CMK (cell line): ENCODE measurements around the gene SHISAL1.

ENCODE experiments used
- DNase-seq: peaks from one replicate; pipeline ENCODE4 v3.0.0-alpha.2; 2010; ENCODE audit warnings: low read depth

SHISAL1 gene

DNA sequence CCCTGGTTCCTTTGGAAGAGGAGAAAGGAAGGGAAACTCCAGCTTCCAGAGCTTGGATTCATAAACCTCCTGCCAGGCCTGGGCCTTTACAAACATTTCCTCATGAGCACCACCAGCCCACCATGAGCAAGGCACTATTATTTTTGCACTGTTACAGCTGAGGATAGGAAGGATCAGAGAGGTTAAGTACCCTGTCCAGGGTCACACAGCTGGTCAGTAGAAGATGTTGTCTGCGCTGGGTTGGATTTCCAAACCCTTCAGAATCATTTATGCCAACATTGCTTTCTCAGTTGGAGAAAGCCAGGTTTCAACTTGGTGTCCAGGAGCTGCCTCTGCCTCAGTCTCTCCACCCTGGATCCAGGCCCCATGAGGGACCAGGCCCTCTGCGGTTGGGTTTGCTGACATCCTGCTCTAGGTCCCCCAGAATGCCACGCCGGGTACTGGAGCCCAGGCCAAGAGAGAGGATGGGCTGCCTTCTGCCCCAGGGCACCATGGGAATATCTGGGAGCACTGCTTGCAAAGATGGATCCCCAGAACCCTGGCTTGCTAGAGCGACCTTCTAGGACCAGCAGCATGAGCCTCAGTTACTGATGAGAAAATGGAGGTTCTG lies 29.7 kb upstream of the SHISAL1 start:
- no peak for DNase-seq

DNA sequence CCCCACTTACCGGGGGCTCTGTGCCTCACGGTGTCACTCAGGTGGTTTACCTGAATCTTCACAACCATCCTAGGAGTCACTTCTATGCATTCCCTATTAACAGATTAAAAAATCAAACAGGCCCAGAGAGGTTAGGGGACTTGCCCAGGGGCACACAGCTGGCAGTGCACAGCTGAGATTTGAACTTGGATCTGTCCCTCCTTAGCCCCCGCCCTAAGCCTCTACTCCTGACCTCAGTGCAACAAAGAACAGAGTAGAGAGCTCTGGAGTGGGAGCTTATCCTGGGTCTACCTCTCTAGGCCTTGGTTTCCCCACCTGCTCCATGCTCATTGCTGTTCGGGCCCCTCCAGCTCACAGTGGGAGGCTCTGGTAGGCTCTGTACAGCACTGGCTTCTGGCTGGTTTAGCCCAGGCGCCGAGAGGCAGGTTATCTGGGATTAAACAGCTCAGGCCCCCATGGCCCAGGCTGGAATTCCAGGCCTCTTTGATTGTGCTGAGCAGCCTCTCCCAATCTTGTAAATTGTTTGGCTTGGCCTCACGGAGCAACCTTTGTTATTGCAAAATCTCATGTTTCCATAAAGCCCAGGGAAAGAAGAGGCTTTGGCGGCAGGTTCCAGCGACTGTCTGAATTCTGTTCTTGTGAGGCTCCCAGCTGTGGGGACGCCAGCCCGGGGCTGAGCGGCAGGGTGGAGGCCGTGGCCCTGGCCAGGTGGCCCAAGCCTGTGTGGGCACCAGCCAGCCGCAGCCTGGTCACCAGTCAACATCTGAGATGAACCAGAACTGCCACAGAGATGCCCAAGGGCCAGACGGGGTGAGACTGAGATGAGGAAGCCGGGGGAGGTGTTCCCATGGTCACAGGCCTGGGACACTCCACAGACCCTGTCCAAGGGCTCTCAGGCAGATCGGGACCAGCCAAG lies 28.9 kb upstream of the SHISAL1 start:
- DNase-seq = no peak

DNA sequence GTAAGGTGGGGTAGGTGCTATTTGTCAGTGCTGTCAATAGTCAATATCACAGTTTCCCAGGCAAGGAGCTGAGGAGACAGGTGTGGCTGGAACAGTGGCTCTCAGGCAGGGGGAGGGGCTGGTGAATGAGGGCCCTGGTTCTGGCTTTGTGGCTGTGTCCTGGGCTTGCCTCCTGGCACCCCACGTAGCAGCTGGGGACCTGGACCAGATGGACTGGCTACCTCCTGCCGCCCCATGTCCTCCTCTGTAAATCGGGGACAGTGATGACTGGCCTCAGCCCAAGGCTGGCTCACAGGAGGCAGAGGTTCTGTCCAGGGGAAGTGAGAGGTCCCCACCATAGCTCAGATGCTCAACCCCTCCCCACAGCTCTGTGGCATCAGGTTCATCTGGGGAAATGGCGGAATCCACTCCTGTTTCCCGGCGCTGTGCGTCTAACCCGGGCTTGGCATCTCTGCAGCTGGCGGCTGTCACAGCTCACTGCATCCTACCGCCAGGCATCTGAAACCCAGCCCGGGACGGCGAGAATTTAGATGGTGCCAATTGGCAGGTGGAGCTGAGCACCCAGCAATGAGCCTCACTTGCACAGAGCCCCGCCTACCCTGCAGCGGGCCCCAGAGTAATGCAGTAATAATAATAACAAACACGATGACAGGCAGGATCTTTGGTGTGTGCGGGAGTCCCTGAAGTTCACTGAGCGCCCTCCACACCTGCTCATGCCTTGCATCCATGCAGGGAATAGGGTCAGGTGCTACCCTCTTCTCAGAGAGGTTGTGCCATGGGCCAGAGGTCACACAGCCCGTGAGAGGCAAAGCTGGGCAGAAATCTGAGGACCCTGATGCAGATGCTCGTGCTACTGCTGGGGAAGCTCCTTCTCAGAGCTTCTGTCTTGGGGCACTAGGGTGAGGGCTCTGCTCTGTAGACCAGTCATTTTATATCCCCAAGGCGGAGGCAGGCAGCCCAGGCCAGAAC lies 27.8 kb upstream of the SHISAL1 start:
- DNase-seq = no peak

DNA sequence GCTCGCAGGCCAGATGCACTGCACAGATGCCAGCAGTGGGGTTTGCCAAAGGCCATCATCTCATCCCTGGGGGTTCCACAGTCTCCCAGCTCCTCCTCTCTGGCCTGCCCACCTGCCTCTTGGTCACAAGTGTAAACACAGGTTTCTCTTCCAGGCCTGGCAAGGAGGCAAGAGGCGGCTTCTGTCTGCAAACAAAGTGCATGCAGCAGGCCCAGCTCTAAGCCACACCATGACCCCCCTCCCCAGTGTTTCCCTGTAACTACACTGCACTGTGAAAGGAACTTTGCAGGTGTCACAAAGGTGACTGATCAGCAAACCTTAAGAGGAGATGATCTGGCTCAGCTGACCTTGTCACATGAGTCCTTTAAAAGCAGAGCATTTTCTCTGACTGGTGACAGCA lies 26.2 kb upstream of the SHISAL1 start:
- DNase-seq = no peak

DNA sequence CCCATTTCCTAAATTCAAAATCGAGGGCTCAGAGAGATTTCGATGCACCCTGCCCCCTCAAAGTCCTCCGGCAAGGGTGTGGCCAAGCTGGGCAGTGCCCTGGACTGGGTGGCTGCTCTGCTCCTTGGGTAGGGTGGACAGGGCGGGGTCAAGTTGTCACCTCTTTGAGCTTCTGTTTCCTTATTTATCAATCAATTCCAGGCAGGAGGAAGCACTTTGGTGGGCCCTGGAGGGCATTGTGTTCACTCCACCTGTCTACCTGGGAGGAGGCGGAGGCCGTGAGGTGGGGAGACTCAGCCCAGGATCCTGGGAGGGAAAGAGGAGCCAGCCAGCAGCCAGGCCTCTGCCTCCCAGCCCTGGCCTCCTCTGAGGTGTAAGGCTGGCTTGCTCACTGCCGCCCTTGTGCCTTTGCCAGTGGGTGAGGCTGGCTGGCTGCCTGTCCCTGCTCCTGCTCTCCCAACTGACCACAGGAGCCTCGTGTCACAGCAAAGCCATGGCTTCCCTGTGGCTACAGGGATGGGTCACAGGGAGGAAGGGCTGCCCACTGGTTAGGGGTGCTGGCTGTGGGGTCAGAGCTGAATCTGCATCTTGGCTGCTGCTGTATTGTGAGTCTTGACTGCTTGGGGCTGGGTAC lies 25.5 kb upstream of the SHISAL1 start:
- no peak for DNase-seq

DNA sequence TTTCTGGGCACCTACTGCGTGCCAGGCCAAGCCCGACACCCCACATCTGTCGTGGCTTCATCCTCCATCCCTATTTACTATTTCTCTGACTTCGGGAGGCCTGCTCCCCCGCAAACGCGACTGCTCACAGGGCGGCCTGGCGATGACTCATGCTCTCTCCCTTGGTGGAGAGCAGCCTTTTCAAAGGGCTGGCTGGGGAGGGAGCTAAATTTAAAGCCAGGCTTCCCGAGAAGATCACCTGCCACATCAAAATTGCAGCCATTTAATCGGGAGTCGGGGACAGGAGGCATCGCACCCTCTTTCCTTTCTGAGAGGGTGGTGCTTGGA lies 24.9 kb upstream of the SHISAL1 start:
- DNase-seq = no peak

GRCh38 chr22:44336962-44337677 lies 24.4 kb upstream of the SHISAL1 start:
- no peak for DNase-seq

GRCh38 chr22:44335903-44336803 lies 23.4 kb upstream of the SHISAL1 start:
- no peak for DNase-seq

DNA sequence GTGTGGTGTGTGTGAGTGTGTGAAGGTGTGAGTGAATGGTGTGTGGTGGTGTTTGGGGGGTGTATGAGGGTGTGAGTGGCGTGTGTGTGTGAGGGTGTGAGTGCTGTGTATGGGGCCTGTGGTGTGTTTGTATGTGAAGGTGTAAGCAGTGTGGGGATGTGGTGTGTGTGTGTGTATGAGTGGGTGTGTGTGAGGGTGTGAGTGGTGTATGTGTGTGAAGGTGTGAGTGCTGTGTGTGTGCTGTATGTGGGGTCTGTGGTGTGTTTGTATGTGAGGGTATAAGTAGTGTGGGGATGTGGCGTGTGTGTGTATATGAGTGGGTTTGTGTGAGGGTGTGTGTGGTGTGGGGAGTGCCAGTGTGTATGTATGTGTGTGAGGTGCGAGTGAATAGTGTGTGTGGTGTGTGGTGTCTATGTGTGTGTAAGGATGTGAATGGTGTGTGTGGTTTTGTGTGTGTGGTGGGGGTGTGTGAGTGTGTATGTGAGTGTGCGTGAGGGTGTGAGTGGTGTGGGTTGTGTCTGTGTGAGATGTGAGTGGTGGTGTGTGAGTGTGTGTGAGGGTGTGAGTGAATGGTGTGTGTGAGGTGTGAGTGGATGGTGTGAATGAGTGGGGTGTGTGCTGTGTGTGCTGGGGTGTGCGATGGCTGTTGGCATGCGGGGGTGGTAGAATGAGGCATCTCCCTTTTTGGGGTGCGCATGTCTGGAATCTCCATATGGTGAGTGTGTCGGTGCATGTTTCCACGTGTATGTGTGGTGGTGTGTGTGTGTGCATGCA lies 22.5 kb upstream of the SHISAL1 start:
- no peak for DNase-seq

DNA sequence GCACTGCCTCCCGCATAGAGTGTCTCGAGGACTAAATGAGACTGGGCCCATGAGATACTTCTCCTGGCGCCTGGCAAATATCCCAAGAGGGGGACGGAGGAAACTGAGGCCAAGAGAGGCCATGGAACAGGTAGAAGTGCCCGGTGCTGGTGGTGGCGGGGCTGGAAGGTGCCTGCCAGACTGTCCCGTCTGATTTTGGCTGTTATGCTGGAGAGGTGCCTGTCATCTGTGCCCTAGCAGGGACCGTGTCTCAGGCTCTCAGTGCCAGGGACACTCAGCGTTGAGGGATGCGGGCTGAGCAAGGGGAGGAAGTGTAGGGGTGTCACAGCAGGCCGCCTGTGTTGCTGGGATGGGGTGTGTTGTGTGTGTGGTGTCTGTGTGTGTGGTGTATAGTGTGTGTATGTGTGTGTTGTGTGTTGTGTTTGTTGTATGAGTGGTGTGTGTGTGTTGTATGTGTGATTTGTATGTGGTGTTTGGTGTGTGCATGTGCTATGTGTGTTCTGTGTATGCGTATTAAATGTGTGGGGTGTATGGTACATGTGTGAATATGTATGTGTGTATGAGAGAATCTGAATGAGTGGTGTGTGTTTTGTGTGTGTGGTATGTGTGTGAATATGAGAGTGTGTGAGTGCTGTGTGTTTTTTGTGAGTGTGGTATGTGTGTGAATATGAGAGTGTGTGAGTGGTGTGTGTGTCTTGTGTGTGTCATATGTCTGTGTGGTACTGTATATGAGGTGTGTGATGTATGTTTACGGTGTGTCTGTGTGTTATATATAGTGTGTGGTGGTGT lies 21.3 kb upstream of the SHISAL1 start:
- DNase-seq = no peak

DNA sequence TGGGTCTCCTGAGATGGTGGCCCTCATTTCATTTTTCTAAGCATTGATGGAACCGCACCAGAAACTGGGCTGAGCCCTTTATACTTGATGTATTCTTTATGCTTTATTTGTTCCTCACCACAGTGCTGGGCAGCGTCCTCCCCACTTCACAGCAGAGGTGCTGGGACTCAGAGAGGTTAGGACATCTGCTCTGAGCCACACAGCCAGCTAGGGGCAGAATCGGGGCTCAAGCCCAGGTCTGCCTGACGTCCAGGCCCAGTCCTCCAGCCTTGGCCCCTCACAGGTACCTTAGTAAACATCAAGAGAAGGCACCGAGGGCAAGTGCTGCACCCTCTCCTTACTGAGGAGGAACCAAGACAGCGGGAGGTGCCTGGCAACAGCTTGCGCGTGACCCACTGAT lies 20.2 kb upstream of the SHISAL1 start:
- DNase-seq = no peak

GRCh38 chr22:44331881-44332714 lies 19.3 kb upstream of the SHISAL1 start:
- DNase-seq = no peak

DNA sequence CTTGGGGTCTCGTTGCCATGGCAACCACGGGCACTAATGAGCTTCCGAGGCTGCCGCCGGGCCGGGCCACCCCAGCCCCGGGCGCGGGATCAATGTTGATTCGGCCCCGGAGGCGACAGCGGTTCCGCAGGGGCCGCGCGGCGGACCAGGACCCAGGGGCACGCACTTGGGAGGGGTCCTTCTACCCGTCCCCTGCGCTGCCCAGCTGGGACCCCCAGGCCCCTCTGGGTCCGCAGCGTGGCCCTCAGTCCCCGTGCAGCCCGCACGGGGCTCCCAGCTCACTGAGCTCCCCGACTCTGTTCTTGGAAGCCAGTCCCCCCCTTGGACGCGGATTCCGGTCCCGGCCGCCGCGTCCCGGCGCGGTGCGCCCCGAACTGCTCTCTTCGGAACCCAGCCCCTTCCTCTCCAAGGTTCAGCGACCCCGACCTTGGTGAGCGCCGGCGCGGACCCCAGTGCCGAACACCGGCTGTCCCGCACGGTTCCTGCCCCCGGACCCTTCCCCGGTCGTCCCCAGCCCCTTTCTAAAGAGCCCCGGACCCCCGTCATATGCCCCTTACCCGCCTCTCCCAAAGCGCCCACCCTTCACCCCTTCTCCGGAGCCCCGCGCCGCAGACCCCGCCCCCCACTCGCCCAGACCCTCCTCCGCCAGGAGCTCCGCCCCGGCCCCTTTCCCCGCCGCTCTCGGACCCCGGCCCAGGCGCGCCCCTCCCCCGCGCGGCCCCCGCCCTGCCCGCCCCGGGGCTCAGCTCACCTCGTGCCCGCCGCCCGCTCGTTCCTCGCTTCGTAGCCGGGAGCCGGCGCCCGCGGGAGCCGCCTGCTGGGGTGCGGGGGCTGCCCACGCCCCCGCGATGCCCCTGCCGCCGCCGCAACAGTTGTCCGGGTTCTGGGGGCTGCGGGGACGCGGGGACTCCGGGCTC lies 18.3 kb upstream of the SHISAL1 start:
- DNase-seq = no peak

DNA sequence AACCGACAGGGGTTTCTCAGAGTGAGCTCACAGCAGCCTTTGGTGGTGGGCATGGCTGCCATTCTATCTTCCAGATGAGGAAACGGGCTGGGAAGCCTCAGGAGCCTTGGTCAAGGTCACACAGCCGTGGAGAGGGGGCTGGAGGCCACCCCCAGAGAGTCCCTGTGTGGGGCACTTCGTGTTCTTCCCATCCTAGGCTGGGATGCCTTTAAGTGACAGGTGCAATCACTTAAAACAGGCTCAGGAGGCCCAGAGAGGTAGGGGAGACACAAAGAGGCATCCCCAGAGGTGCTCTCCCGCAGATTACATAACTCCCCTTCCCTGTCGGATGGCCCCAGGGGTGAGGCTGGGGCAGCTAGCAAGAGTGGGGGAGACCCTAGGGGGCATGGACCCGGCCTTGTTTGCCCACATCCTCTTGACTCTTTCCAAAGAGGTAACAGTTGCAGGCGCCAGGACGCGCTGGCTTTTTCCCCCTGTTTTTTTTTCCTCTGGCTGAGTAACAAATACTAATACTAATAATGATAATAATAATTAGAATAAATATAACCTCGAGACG lies 17.5 kb upstream of the SHISAL1 start:
- DNase-seq = no peak

DNA sequence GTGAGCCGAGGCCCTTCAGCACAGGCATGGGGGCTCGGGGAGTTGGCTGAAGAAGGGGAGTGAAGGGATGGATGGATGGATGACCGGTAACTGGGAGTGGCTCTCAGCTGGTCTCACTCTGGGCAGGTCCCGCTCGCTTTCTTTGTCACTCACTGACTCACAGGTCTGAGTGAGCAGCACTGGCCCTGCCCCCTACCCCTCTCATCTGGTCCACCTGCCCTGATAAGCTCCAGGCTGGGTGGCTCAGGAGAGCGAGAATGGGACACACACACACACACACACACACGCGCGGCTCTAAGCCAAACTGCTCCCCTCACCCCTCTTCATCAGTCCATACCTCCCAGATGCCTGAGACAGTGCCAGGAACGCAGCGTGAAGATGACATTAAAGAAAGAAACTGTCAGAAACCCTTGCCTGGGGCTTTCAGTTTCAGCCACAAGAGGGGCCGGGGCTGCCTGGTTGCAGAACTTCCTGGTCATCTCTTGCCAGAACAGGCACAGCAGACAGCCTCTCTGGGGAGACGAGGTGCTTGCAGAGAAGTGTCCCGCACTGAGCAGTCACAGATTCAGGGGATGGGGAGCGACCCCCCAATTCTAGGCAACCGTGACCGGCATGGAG lies 16.5 kb upstream of the SHISAL1 start:
- no peak for DNase-seq

GRCh38 chr22:44328762-44329161 lies 16.0 kb upstream of the SHISAL1 start:
- DNase-seq = no peak
